Measurements from ENCODE around the gene STRN. TPM values are rescaled to one million over a fixed set of nuclear protein-coding genes. Genes with fewer than 3 reads are reported as not detected.

STRN gene
- total RNA-seq, 1 donor, result 16.4 TPM

GRCh38 chr2:36858551-36859365 is 107.6 kb downstream of the STRN start:
- H3K4me3 ChIP-seq (ENCODE audit: low read depth, low read length), result no peak overlapping the region
- TF ChIP-seq, protein P1, sequence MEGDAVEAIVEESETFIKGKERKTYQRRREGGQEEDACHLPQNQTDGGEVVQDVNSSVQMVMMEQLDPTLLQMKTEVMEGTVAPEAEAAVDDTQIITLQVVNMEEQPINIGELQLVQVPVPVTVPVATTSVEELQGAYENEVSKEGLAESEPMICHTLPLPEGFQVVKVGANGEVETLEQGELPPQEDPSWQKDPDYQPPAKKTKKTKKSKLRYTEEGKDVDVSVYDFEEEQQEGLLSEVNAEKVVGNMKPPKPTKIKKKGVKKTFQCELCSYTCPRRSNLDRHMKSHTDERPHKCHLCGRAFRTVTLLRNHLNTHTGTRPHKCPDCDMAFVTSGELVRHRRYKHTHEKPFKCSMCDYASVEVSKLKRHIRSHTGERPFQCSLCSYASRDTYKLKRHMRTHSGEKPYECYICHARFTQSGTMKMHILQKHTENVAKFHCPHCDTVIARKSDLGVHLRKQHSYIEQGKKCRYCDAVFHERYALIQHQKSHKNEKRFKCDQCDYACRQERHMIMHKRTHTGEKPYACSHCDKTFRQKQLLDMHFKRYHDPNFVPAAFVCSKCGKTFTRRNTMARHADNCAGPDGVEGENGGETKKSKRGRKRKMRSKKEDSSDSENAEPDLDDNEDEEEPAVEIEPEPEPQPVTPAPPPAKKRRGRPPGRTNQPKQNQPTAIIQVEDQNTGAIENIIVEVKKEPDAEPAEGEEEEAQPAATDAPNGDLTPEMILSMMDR (IDR thresholded peaks at IDR 0.05; ENCODE audit: insufficient read depth, low read depth, low read length), result no peak
- no peak for DNase-seq (ENCODE audit: low read depth)

GRCh38 chr2:36857713-36858112 is 108.6 kb downstream of the STRN start:
- DNase-seq (ENCODE audit: low read depth), result no peak
- no peak overlapping the region for H3K4me3 ChIP-seq (ENCODE audit: low read depth, low read length)
- TF ChIP-seq, protein P1 (IDR thresholded peaks at IDR 0.05; ENCODE audit: insufficient read depth, low read depth, low read length), result no peak

- no peak for DNase-seq (ENCODE audit: low read depth)
- no peak overlapping the region for H3K4me3 ChIP-seq (ENCODE audit: low read depth, low read length)
- TF ChIP-seq, protein P1 (IDR thresholded peaks at IDR 0.05; ENCODE audit: insufficient read depth, low read depth, low read length), result no peak
Measured at GRCh38 chr2:36855429-36855828, 110.9 kb downstream of the STRN start.

GRCh38 chr2:36854241-36854640 is 112.1 kb downstream of the STRN start:
- TF ChIP-seq, protein P1 (IDR thresholded peaks at IDR 0.05; ENCODE audit: insufficient read depth, low read depth, low read length), result no peak
- H3K4me3 ChIP-seq (ENCODE audit: low read depth, low read length), result no peak overlapping the region
- no peak for DNase-seq (ENCODE audit: low read depth)

DNA sequence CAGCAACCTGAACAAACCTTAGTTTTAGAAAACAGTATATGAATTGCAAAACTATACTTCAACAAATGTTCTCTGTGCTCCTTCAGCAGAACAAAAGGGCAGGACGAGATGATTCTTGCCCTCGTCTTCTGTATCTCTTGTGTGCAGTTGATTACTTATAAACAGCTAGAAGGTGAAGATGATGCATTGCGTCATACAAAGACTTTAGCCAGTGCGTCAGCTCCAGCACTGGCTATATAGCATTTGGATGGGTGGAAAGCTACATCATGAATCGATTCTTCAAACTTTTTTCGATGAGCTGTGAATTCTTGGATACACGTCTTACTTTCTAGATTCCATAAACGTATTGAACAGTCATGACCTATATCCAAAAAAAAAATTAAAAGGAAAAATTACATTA is 117.1 kb downstream of the STRN start:
- TF ChIP-seq, protein P1 (IDR thresholded peaks at IDR 0.05; ENCODE audit: insufficient read depth, low read depth, low read length), result no peak
- no peak overlapping the region for H3K4me3 ChIP-seq (ENCODE audit: low read depth, low read length)
- DNase-seq (ENCODE audit: low read depth), result no peak

DNA sequence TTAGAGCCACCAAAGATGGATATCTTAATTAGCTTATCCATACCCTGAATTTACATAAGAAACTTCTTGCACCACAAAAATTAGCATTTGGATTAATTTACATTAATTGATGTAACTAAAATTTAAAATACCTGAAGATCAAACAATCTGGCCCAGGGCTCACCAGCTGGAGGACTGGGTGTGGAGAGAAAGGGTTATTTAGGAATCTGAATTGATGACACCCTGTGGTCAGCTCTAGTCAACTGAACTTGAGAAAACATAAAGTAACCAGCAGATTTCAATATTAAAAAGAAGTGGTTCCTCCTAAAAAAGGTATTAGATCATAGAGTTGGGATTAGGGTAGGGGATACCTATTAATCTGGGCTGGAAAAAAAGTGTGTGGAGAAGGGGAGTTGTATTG is 122.5 kb downstream of the STRN start:
- no peak for DNase-seq (ENCODE audit: low read depth)
- TF ChIP-seq, protein P1 (IDR thresholded peaks at IDR 0.05; ENCODE audit: insufficient read depth, low read depth, low read length), result no peak
- H3K4me3 ChIP-seq (ENCODE audit: low read depth, low read length), result no peak overlapping the region

All from fibroblast of villous mesenchyme (primary cell).